H9 (cell line): Measurements from ENCODE around the gene TFF2. TPM values are rescaled to one million over a fixed set of nuclear protein-coding genes. Genes with fewer than 3 reads are reported as not detected.

ENCODE experiments used
- DNase-seq: peaks from one replicate; pipeline ENCODE4 v3.0.0-alpha.2; 2017
- H2AFZ ChIP-seq: one replicate; pipeline ENCODE4 v1.6.1; 2013; ENCODE audit warnings: mild to moderate bottlenecking, low read length, control low read depth, moderate library complexity
- H2AK5ac ChIP-seq: 2 replicates; pipeline ENCODE4 v1.6.1; 2013; ENCODE audit warnings: low read length, control low read depth, mixed read lengths; ENCODE audit not compliant: insufficient read length
- H2BK120ac ChIP-seq: one replicate; pipeline ENCODE4 v1.6.1; 2013; ENCODE audit warnings: low read depth, mild to moderate bottlenecking, low read length, control low read depth, inconsistent platforms; ENCODE audit not compliant: poor library complexity, severe bottlenecking
- H2BK12ac ChIP-seq: 2 replicates; pipeline ENCODE4 v1.6.1; 2013; ENCODE audit warnings: low read length, control low read depth, mixed read lengths, low read depth; ENCODE audit not compliant: insufficient read length
- H2BK15ac ChIP-seq: 2 replicates; pipeline ENCODE4 v1.6.1; 2013; ENCODE audit warnings: low read depth, low read length, control low read depth
- H2BK20ac ChIP-seq: one replicate; pipeline ENCODE4 v1.6.1; 2013; ENCODE audit warnings: low read depth, mild to moderate bottlenecking, low read length, control low read depth, inconsistent platforms; ENCODE audit not compliant: poor library complexity, severe bottlenecking
- H2BK5ac ChIP-seq: 2 replicates; pipeline ENCODE4 v1.6.1; 2013; ENCODE audit warnings: low read length, control low read depth, mixed read lengths; ENCODE audit not compliant: insufficient read length
- H3K14ac ChIP-seq: 2 replicates; pipeline ENCODE4 v1.6.1; 2013; ENCODE audit warnings: low read length, control low read depth; ENCODE audit not compliant: insufficient read depth
- H3K18ac ChIP-seq: 2 replicates; pipeline ENCODE4 v1.6.1; 2013; ENCODE audit warnings: low read depth, mild to moderate bottlenecking, mixed read lengths, low read length, control low read depth; ENCODE audit not compliant: insufficient read length
- H3K23ac ChIP-seq: 2 replicates; pipeline ENCODE4 v1.6.1; 2013; ENCODE audit warnings: low read length, control low read depth, mixed read lengths, low read depth; ENCODE audit not compliant: insufficient read length
- H3K23me2 ChIP-seq: 2 replicates; pipeline ENCODE4 v1.6.1; 2013; ENCODE audit warnings: low read depth, mild to moderate bottlenecking, mixed read lengths, low read length, control low read depth; ENCODE audit not compliant: insufficient read length, poor library complexity, severe bottlenecking
- H3K27ac ChIP-seq: 2 replicates; pipeline ENCODE4 v1.5.1; 2013; ENCODE audit warnings: low read length, control low read depth, mixed read lengths, low read depth; ENCODE audit not compliant: insufficient read length
- H3K27me3 ChIP-seq: 2 replicates; pipeline ENCODE4 v1.6.1; 2013; ENCODE audit warnings: low read length, control low read depth, inconsistent platforms; ENCODE audit not compliant: insufficient read depth
- H3K4ac ChIP-seq: 2 replicates; pipeline ENCODE4 v1.6.1; 2013; ENCODE audit warnings: low read depth, mild to moderate bottlenecking, control low read depth, inconsistent platforms, low read length, moderate library complexity
- H3K4me1 ChIP-seq: 2 replicates; pipeline ENCODE4 v1.6.1; 2013; ENCODE audit warnings: low read length, control low read depth, inconsistent platforms; ENCODE audit not compliant: insufficient read depth
- H3K4me2 ChIP-seq: 2 replicates; pipeline ENCODE4 v1.6.1; 2013; ENCODE audit warnings: low read length, control low read depth, mixed read lengths; ENCODE audit not compliant: insufficient read length, insufficient read depth
- H3K56ac ChIP-seq: 2 replicates; pipeline ENCODE4 v1.6.1; 2013; ENCODE audit warnings: low read depth, mild to moderate bottlenecking, mixed read lengths, low read length, control low read depth; ENCODE audit not compliant: insufficient read length
- H3K79me1 ChIP-seq: 2 replicates; pipeline ENCODE4 v1.6.1; 2013; ENCODE audit warnings: low read depth, mild to moderate bottlenecking, moderate library complexity, low read length, control low read depth, inconsistent platforms; ENCODE audit not compliant: insufficient read depth, poor library complexity, severe bottlenecking
- H3K79me2 ChIP-seq: 2 replicates; pipeline ENCODE4 v1.6.1; 2013; ENCODE audit warnings: low read length, control low read depth, inconsistent platforms; ENCODE audit not compliant: insufficient read depth
- H3K9ac ChIP-seq: 2 replicates; pipeline ENCODE4 v1.6.1; 2013; ENCODE audit warnings: low read length, control low read depth, mixed read lengths; ENCODE audit not compliant: insufficient read length; ENCODE audit errors: extremely low read depth
- H3K9me3 ChIP-seq: one replicate; pipeline ENCODE4 v1.6.1; 2013; ENCODE audit warnings: low read depth, low read length, inconsistent platforms; ENCODE audit not compliant: control insufficient read depth
- H3T11ph ChIP-seq: one replicate; pipeline ENCODE4 v1.6.1; 2013; ENCODE audit warnings: mild to moderate bottlenecking, low read length, control low read depth, inconsistent platforms
- H4K20me1 ChIP-seq: one replicate; pipeline ENCODE4 v1.6.1; 2013; ENCODE audit not compliant: control insufficient read depth, insufficient read length, insufficient read depth
- H4K5ac ChIP-seq: 2 replicates; pipeline ENCODE4 v1.6.1; 2013; ENCODE audit warnings: low read depth, mild to moderate bottlenecking, mixed read lengths, low read length, control low read depth; ENCODE audit not compliant: insufficient read length
- H4K8ac ChIP-seq: replicated peaks from 2 replicates; pipeline ENCODE4 v1.6.1; 2013; ENCODE audit warnings: low read length, control low read depth, mixed read lengths, low read depth; ENCODE audit not compliant: insufficient read length
- H4K91ac ChIP-seq: 2 replicates; pipeline ENCODE4 v1.6.1; 2013; ENCODE audit warnings: low read depth, mild to moderate bottlenecking, moderate library complexity, mixed read lengths, low read length, control low read depth; ENCODE audit not compliant: insufficient read length
- H3K27ac Mint-ChIP-seq, 3 experiments: 2 replicates in 2 of 3; 3 replicates in 1 of 3; pipeline ENCODE4 v1.8.0; 2020 to 2021; ENCODE audit warnings: mixed read lengths in 3 of 3, mild to moderate bottlenecking in 1 of 3, moderate library complexity in 1 of 3
- H3K27me3 Mint-ChIP-seq: 2 replicates; pipeline ENCODE4 v1.8.0; 2021; ENCODE audit warnings: low read depth, mild to moderate bottlenecking, moderate library complexity, mixed read lengths
- H3K36me3 Mint-ChIP-seq, 3 experiments: 2 replicates in 2 of 3; 3 replicates in 1 of 3; pipeline ENCODE4 v1.8.0; 2020 to 2021; ENCODE audit warnings: low read depth in 3 of 3, mixed read lengths in 3 of 3; ENCODE audit not compliant: insufficient read depth in 1 of 3
- H3K4me1 Mint-ChIP-seq, 2 experiments: 2 replicates each; pipeline ENCODE4 v1.8.0; 2020; ENCODE audit warnings: mixed read lengths in 2 of 2
- H3K4me3 Mint-ChIP-seq, 2 experiments: 2 replicates in 1 of 2; 3 replicates in 1 of 2; pipeline ENCODE4 v1.8.0; 2020 to 2021; ENCODE audit warnings: mild to moderate bottlenecking in 2 of 2, mixed read lengths in 2 of 2, moderate library complexity in 1 of 2
- H3K9me3 Mint-ChIP-seq, 2 experiments: 2 replicates in 1 of 2; 3 replicates in 1 of 2; pipeline ENCODE4 v1.8.0; 2020; ENCODE audit warnings: mild to moderate bottlenecking in 2 of 2, mixed read lengths in 2 of 2, moderate library complexity in 1 of 2
- CTCF ChIP-seq: fragments of 200-600 bp; sonication (generic); conservative IDR thresholded peaks from 3 replicates; pipeline ENCODE4 v1.8.0; 2021; ENCODE audit warnings: antibody characterized with exemption, mild to moderate bottlenecking
- WGBS: extraction: QIAGEN DNeasy Blood & Tissue Kit; methylation state at CpG from one replicate; pipeline ENCODE4 v1.1.7; 2013; ENCODE audit warnings: missing lambda C conversion rate, low lambda C conversion rate, mixed read lengths; ENCODE audit not compliant: insufficient read length; ENCODE audit errors: extremely low coverage; 5-methylcytosine and 5-hydroxymethylcytosine counted together
- total RNA-seq: library from RNA; stranded (reverse); gene quantifications from 2 replicates; pipeline ENCODE4 v1.2.1, GENCODE V29; 2021

The TFF2 gene
- total RNA-seq, 1 experiment from 2014 or later, result not detected

GRCh38 chr21:42366292-42367010 is 15.7 kb upstream of the TFF2 start, which contains the start of gene TFF1:
Gene TFF1 (minus strand): TSS chr21:42366535. CDS start chr21:42366495, 40 bp downstream.
- no peak within 1 kb of the TSS for H3K4me2 ChIP-seq
- H2BK5ac ChIP-seq, result no peak within 1 kb of the TSS
- no peaks in the 10 kb centered on the region for H3K79me1 ChIP-seq
- H2BK20ac ChIP-seq, result no peak within 1 kb of the TSS
- no peak for TF ChIP-seq CTCF
- no peaks in the 10 kb centered on the region for H3K27me3 ChIP-seq
- H2AK5ac ChIP-seq, result no peak within 1 kb of the TSS
- H3K36me3 Mint-ChIP-seq, result no peaks in the 10 kb centered on the region; a peak in 1 of 7 replicates
- H3K4me3 Mint-ChIP-seq, result no peak within 1 kb of the TSS
- H2BK12ac ChIP-seq, result no peak within 1 kb of the TSS
- H3K9me3 ChIP-seq, result no peaks in the 10 kb centered on the region
- no peak within 1 kb of the TSS for H3K9ac ChIP-seq
- no peak within 1 kb of the TSS for H4K91ac ChIP-seq
- H3K4me1 ChIP-seq, result no peaks in the 10 kb centered on the region; the same call in 1 of the 2 replicates
- H3K27me3 Mint-ChIP-seq, result peaks cover 13% of the 10 kb centered on the region
- H3K27ac Mint-ChIP-seq, result peak within 1 kb of the TSS; percentile 44 to 59 (median 56); a peak in 4 of 7 replicates
- H3K79me2 ChIP-seq, result no peaks in the 10 kb centered on the region
- H3K14ac ChIP-seq, result no peak within 1 kb of the TSS
- WGBS, result no CpG with 5 or more reads among the region's 19 CpGs
- no peak within 1 kb of the TSS for H3K23ac ChIP-seq
- no peaks in the 10 kb centered on the region for H3K23me2 ChIP-seq
- no peak within 1 kb of the TSS for H2BK15ac ChIP-seq
- H4K8ac ChIP-seq, result no peak within 1 kb of the TSS
- no peaks in the 10 kb centered on the region for H4K20me1 ChIP-seq
- no peak within 1 kb of the TSS for H3K4ac ChIP-seq
- H2AFZ ChIP-seq, result no peak within 1 kb of the TSS
- no peak within 1 kb of the TSS for H3K56ac ChIP-seq
- H2BK120ac ChIP-seq, result no peak within 1 kb of the TSS
- DNase-seq, result no peak
- H3T11ph ChIP-seq, result no peak within 1 kb of the TSS
- H4K5ac ChIP-seq, result no peak within 1 kb of the TSS
- no peak within 1 kb of the TSS for H3K18ac ChIP-seq
- H3K4me1 Mint-ChIP-seq, result peaks cover 0 to 2% of the 10 kb centered on the region in 2 experiments; a peak in 1 of 4 replicates
- no peaks in the 10 kb centered on the region; a peak in 1 of 5 replicates for H3K9me3 Mint-ChIP-seq
- H3K27ac ChIP-seq, result no peak within 1 kb of the TSS
